IPS-18a (cell line): ENCODE measurements around the gene DEFB113.
"Not testable (repeated sequence)": the region's sequence is repeated elsewhere in the genome, so short reads cannot be mapped to it uniquely, and the experiment has no call there.

ENCODE experiments used
- H3K27ac ChIP-seq: one replicate; pipeline ENCODE4 v1.5.1; 2013; ENCODE audit warnings: low read length
- H3K27me3 ChIP-seq: one replicate; pipeline ENCODE4 v1.6.1; 2013; ENCODE audit warnings: mild to moderate bottlenecking, low read length; ENCODE audit not compliant: control insufficient read depth, insufficient read depth
- H3K36me3 ChIP-seq: one replicate; pipeline ENCODE4 v1.6.1; 2013; ENCODE audit warnings: low read depth, low read length; ENCODE audit not compliant: control insufficient read depth
- H3K4me1 ChIP-seq: one replicate; pipeline ENCODE4 v1.6.1; 2013; ENCODE audit warnings: low read depth, low read length; ENCODE audit not compliant: control insufficient read depth
- H3K4me3 ChIP-seq: one replicate; pipeline ENCODE4 v1.5.1; 2013; ENCODE audit warnings: low read length
- H3K9ac ChIP-seq: one replicate; pipeline ENCODE4 v1.6.1; 2013; ENCODE audit warnings: mild to moderate bottlenecking, low read length, moderate library complexity
- H3K9me3 ChIP-seq: one replicate; pipeline ENCODE4 v1.6.1; 2013; ENCODE audit warnings: low read depth, low read length; ENCODE audit not compliant: control insufficient read depth

The DEFB113 gene

GRCh38 chr6:49966334-49966733 lies 3.1 kb downstream of the DEFB113 start:
- peak overlapping the region; percentile 1 for H3K4me3 ChIP-seq
- no peaks in the 10 kb centered on the region for H3K27me3 ChIP-seq
- H3K9ac ChIP-seq: peak overlapping the region; percentile 15
- peaks cover 35% of the 10 kb centered on the region for H3K4me1 ChIP-seq
- H3K9me3 ChIP-seq: no peaks in the 10 kb centered on the region
- peak overlapping the region; percentile 64 for H3K27ac ChIP-seq
- H3K36me3 ChIP-seq: no peaks in the 10 kb centered on the region

- Histone ChIP-seq H3K36me3 (no peaks in the 10 kb centered on the region), H3K4me3 (no peak within 1 kb of the TSS), H3K9me3 (no peaks in the 10 kb centered on the region), H3K9ac (no peak within 1 kb of the TSS), H3K27ac (no peak within 1 kb of the TSS), H3K27me3 (no peaks in the 10 kb centered on the region), H3K4me1 (peaks cover 30% of the 10 kb centered on the region)
Observed at GRCh38 chr6:49964064-49964463, 5.4 kb downstream of the DEFB113 start, which contains the start of gene DEFB114. Gene DEFB114 (minus strand): TSS chr6:49964164. CDS start chr6:49964105, 59 bp downstream.

GRCh38 chr6:49958180-49958579 lies 11.2 kb downstream of the DEFB113 start:
- no peak overlapping the region for H3K4me3 ChIP-seq

GRCh38 chr6:49955847-49956246 lies 13.6 kb downstream of the DEFB113 start:
- Histone ChIP-seq H3K9me3 (peaks cover 4% of the 10 kb centered on the region), H3K4me3 (no peak overlapping the region), H3K27ac (no peak overlapping the region), H3K9ac (no peak overlapping the region), H3K36me3 (no peaks in the 10 kb centered on the region), H3K27me3 (no peaks in the 10 kb centered on the region), H3K4me1 (no peaks in the 10 kb centered on the region)

More at GRCh38 chr6:49958180-49958579, 11.2 kb downstream of the DEFB113 start:
- Histone ChIP-seq H3K9me3 (peaks cover 4% of the 10 kb centered on the region), H3K36me3 (no peaks in the 10 kb centered on the region), H3K4me1 (no peaks in the 10 kb centered on the region), H3K27ac (no peak overlapping the region), H3K9ac (no peak overlapping the region), H3K27me3 (no peaks in the 10 kb centered on the region)

GRCh38 chr6:49951926-49952325 lies 17.5 kb downstream of the DEFB113 start:
- Histone ChIP-seq H3K9me3 (no peaks in the 10 kb centered on the region), H3K4me1 (no peaks in the 10 kb centered on the region), H3K27me3 (no peaks in the 10 kb centered on the region), H3K9ac (no peak overlapping the region), H3K36me3 (no peaks in the 10 kb centered on the region), H3K27ac (no peak overlapping the region), H3K4me3 (no peak overlapping the region)

- Histone ChIP-seq H3K4me3 (no peak overlapping the region), H3K9ac (no peak overlapping the region), H3K27ac (no peak overlapping the region), H3K36me3 (no peaks in the 10 kb centered on the region), H3K27me3 (no peaks in the 10 kb centered on the region), H3K4me1 (no peaks in the 10 kb centered on the region), H3K9me3 (no peaks in the 10 kb centered on the region)
Observed at GRCh38 chr6:49950415-49950751, 19.0 kb downstream of the DEFB113 start.

GRCh38 chr6:49949062-49949461 lies 20.4 kb downstream of the DEFB113 start:
- no peaks in the 10 kb centered on the region for H3K36me3 ChIP-seq
- H3K27ac ChIP-seq: no peak overlapping the region
- no peak overlapping the region for H3K9ac ChIP-seq
- no peaks in the 10 kb centered on the region for H3K27me3 ChIP-seq
- H3K9me3 ChIP-seq: no peaks in the 10 kb centered on the region
- no peaks in the 10 kb centered on the region for H3K4me1 ChIP-seq
- no peak overlapping the region for H3K4me3 ChIP-seq

- no peak overlapping the region for H3K27ac ChIP-seq
- H3K27me3 ChIP-seq: no peaks in the 10 kb centered on the region
- H3K9me3 ChIP-seq: no peaks in the 10 kb centered on the region
- no peaks in the 10 kb centered on the region for H3K36me3 ChIP-seq
- H3K4me1 ChIP-seq: no peaks in the 10 kb centered on the region
- H3K9ac ChIP-seq: no peak overlapping the region
- no peak overlapping the region for H3K4me3 ChIP-seq
Observed at GRCh38 chr6:49946835-49947234, 22.6 kb downstream of the DEFB113 start.

- H3K27ac ChIP-seq, H3K4me3 ChIP-seq, H3K36me3 ChIP-seq, H3K9me3 ChIP-seq, H3K27me3 ChIP-seq, H3K9ac ChIP-seq, H3K4me1 ChIP-seq: not testable (repeated sequence)
Observed at GRCh38 chr6:49944068-49944467, 25.4 kb downstream of the DEFB113 start.

GRCh38 chr6:49939993-49940498 lies 29.4 kb downstream of the DEFB113 start:
- Histone ChIP-seq H3K9ac (no peak overlapping the region), H3K4me3 (no peak overlapping the region), H3K4me1 (no peaks in the 10 kb centered on the region), H3K9me3 (no peaks in the 10 kb centered on the region), H3K36me3 (no peaks in the 10 kb centered on the region), H3K27me3 (no peaks in the 10 kb centered on the region), H3K27ac (no peak overlapping the region)

- Histone ChIP-seq H3K36me3 (no peaks in the 10 kb centered on the region), H3K9me3 (no peaks in the 10 kb centered on the region), H3K27ac (no peak overlapping the region), H3K27me3 (no peaks in the 10 kb centered on the region), H3K9ac (no peak overlapping the region), H3K4me1 (no peaks in the 10 kb centered on the region), H3K4me3 (no peak overlapping the region)
Observed at GRCh38 chr6:49937811-49938210, 31.6 kb downstream of the DEFB113 start.

GRCh38 chr6:49937017-49937416 lies 32.4 kb downstream of the DEFB113 start:
- H3K27me3 ChIP-seq: no peaks in the 10 kb centered on the region
- no peak overlapping the region for H3K9ac ChIP-seq
- H3K4me1 ChIP-seq: no peaks in the 10 kb centered on the region
- H3K4me3 ChIP-seq: no peak overlapping the region
- no peak overlapping the region for H3K27ac ChIP-seq
- H3K9me3 ChIP-seq: no peaks in the 10 kb centered on the region
- H3K36me3 ChIP-seq: no peaks in the 10 kb centered on the region
